Astrocyte of the cerebellum (primary cell): ENCODE measurements around the gene TCF21.

Experiments used
- DNase-seq: peaks from one replicate; pipeline ENCODE4 v3.0.0-alpha.2; 2011; ENCODE audit warnings: low read depth
- H3K4me3 ChIP-seq: 2 replicates; pipeline ENCODE4 v1.5.1; 2011; ENCODE audit warnings: mild to moderate bottlenecking, low read depth, low read length, moderate library complexity
- CTCF ChIP-seq: IDR thresholded peaks from 2 replicates; pipeline ENCODE4 v1.5.1; 2012; ENCODE audit warnings: low read length, low read depth, moderate library complexity, mild to moderate bottlenecking; ENCODE audit errors: missing control alignments
- in situ Hi-C: cut with HindIII; loops from 2 replicates; pipeline ENCODE4 v1.10.0; 2017; ENCODE audit warnings: low sequenced_read_pairs

TCF21 gene

GRCh38 chr6:133871131-133871530 lies 17.8 kb upstream of the TCF21 start:
- no peak for TF ChIP-seq CTCF
- H3K4me3 ChIP-seq: no peak overlapping the region
- no peak for DNase-seq
- in situ Hi-C loops: no loop called here

GRCh38 chr6:133873538-133873937 lies 15.4 kb upstream of the TCF21 start:
- no peak for DNase-seq
- in situ Hi-C loops: no loop called here
- H3K4me3 ChIP-seq: no peak overlapping the region
- no peak for TF ChIP-seq CTCF

GRCh38 chr6:133877116-133877515 lies 11.8 kb upstream of the TCF21 start:
- no peak for DNase-seq
- TF ChIP-seq CTCF: no peak
- in situ Hi-C loops: no loop called here
- H3K4me3 ChIP-seq: no peak overlapping the region

GRCh38 chr6:133880006-133880405 lies 8.9 kb upstream of the TCF21 start:
- DNase-seq: no peak
- no peak overlapping the region for H3K4me3 ChIP-seq
- TF ChIP-seq CTCF: no peak
- in situ Hi-C loops: no loop called here

- no peak for TF ChIP-seq CTCF
- in situ Hi-C loops: no loop called here
- H3K4me3 ChIP-seq: no peak overlapping the region
- DNase-seq: no peak
Measured at GRCh38 chr6:133880896-133881295, 8.0 kb upstream of the TCF21 start.

- H3K4me3 ChIP-seq: no peak overlapping the region
- no peak for DNase-seq
- no peak for TF ChIP-seq CTCF
- in situ Hi-C loops: no loop called here
Measured at GRCh38 chr6:133886104-133886775, 2.7 kb upstream of the TCF21 start.
